Kidney (tissue), 14 donors: ENCODE measurements around the gene ANKRD63. TPM values are rescaled to one million over a fixed set of nuclear protein-coding genes. Genes with fewer than 3 reads are reported as not detected.

Source experiments
- DNase-seq, 5 donors: peaks; one replicate each; pipeline ENCODE4 v3.0.0-alpha.2; 2013 to 2020
- FAIRE-seq: peaks from 2 replicates; lab custom pipeline; 2012; peaks lifted over from hg19 to GRCh38; lab: Jason Lieb, UNC
- H3K27ac ChIP-seq, 2 donors: one replicate each; pipeline ENCODE4 v1.7.0; 2013; ENCODE audit warnings: low read depth in 2 of 2, low read length in 2 of 2, inconsistent platforms in 1 of 2
- H3K27me3 ChIP-seq: one replicate; pipeline ENCODE4 v1.7.1; 2013; ENCODE audit warnings: low read length, inconsistent platforms; ENCODE audit not compliant: control insufficient read depth, insufficient read depth
- H3K36me3 ChIP-seq, 3 donors: one replicate each; pipeline versions ENCODE4 v1.7.0 to v1.7.1; 2013; ENCODE audit warnings: low read length in 3 of 3, control low read depth in 1 of 3, inconsistent platforms in 1 of 3; ENCODE audit not compliant: insufficient read depth in 3 of 3, control insufficient read depth in 2 of 3
- H3K4me1 ChIP-seq, 3 donors: one replicate each; pipeline versions ENCODE4 v1.7.0 to v1.7.1; 2013; ENCODE audit warnings: low read length in 3 of 3, inconsistent platforms in 1 of 3, low read depth in 1 of 3; ENCODE audit not compliant: control insufficient read depth in 2 of 3, insufficient read depth in 2 of 3
- H3K4me3 ChIP-seq, 3 donors: one replicate each; pipeline versions ENCODE4 v1.7.0 to v1.8.1; 2013; ENCODE audit warnings: low read length in 3 of 3, control low read depth in 1 of 3, inconsistent platforms in 1 of 3
- H3K9ac ChIP-seq, 3 donors: one replicate each; pipeline versions ENCODE4 v1.7.0 to v1.7.1; 2013; ENCODE audit warnings: low read length in 3 of 3, control low read depth in 1 of 3, inconsistent platforms in 1 of 3
- H3K9me3 ChIP-seq, 3 donors: one replicate each; pipeline versions ENCODE4 v1.7.0 to v1.7.1; 2013; ENCODE audit warnings: low read length in 3 of 3, control low read depth in 1 of 3, inconsistent platforms in 1 of 3; ENCODE audit not compliant: control insufficient read depth in 2 of 3, insufficient read depth in 1 of 3
- intact Hi-C: fragments of 100-400 bp; cut with DNase I; formaldehyde crosslinking; loops from one replicate; pipeline ENCODE4 v1.11.1; 2022
- polyA plus RNA-seq: library from polyadenylated mRNA; stranded (reverse); fragments of 350-450 nt; fragmentation: Illumina TruSeq; extraction: RNeasy Lipid Tissue Mini Kit (QIAGEN cat#74804); gene quantifications from one replicate; pipeline ENCODE4 v1.2.3, GENCODE V29; 2014; ENCODE audit warnings: low read depth, low replicate concordance; ENCODE audit not compliant: insufficient read depth
- total RNA-seq: library from RNA; stranded (reverse); fragmentation: NEBNext Ultra II Directional; extraction: Animal tissue kit (Norgen Biotek cat#: 25700); gene quantifications from one replicate; pipeline ENCODE4 v1.2.1, GENCODE V29; 2021
- TF ChIP-seq, protein P1 (sequence below): IDR thresholded peaks from 3 replicates; pipeline ENCODE4 v1.5.1; 2012; ENCODE audit warnings: mild to moderate bottlenecking, moderate library complexity, borderline replicate concordance; ENCODE audit not compliant: insufficient read depth; ENCODE audit errors: extremely low read depth
- donor health status: control.
- donor health status: control.
- donor health status: control.
- donor health status: control.
- donor health status: control.
- donor health status: DM: yes; HTN: yes; CAD: no.
- donor health status: Normal renal cell carcinoma (clear cell type).

The ANKRD63 gene
- total and polyA plus RNA-seq, 2 donors from 2014 or later: not detected

DNA sequence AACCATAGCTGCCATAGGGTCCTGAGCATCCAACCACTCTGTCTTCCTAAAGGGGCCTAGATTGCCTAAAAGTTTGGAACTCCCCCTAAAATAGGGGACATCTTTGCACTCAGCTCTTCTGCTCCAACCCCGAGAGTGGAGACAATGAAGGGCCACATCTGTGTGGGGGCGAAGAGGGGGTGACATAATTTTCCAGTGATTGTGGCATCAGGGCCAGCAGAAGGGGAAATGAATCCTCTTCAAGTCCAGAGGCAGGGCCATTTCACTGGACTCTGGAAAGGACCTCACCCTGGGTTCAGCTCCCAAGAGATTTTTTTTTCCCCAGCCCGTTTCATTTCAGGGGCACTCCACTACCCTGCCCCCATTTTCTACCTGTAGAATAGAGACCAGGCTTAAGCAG, 4.6 kb upstream of the ANKRD63 start:
- FAIRE-seq (no peak), DNase-seq (no peak)
- Histone ChIP-seq H3K4me3 (no peak overlapping the region), H3K4me1 (peaks cover 0 to 12% (median 10%) of the 10 kb centered on the region in 3 donors), H3K27me3 (peaks cover 9% of the 10 kb centered on the region), H3K27ac (no peak overlapping the region), H3K9me3 (no peaks in the 10 kb centered on the region), H3K36me3 (no peaks in the 10 kb centered on the region), H3K9ac (no peak overlapping the region)
- intact Hi-C loops: no loop called here
- TF ChIP-seq, protein P1, sequence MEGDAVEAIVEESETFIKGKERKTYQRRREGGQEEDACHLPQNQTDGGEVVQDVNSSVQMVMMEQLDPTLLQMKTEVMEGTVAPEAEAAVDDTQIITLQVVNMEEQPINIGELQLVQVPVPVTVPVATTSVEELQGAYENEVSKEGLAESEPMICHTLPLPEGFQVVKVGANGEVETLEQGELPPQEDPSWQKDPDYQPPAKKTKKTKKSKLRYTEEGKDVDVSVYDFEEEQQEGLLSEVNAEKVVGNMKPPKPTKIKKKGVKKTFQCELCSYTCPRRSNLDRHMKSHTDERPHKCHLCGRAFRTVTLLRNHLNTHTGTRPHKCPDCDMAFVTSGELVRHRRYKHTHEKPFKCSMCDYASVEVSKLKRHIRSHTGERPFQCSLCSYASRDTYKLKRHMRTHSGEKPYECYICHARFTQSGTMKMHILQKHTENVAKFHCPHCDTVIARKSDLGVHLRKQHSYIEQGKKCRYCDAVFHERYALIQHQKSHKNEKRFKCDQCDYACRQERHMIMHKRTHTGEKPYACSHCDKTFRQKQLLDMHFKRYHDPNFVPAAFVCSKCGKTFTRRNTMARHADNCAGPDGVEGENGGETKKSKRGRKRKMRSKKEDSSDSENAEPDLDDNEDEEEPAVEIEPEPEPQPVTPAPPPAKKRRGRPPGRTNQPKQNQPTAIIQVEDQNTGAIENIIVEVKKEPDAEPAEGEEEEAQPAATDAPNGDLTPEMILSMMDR: no peak

GRCh38 chr15:40286794-40287193, 3.9 kb upstream of the ANKRD63 start:
- no peak for DNase-seq
- Histone ChIP-seq H3K4me1 (peaks cover 0 to 18% (median 10%) of the 10 kb centered on the region in 3 donors), H3K27me3 (peaks cover 9% of the 10 kb centered on the region), H3K9me3 (no peaks in the 10 kb centered on the region), H3K9ac (no peak overlapping the region), H3K27ac (no peak overlapping the region), H3K4me3 (no peak overlapping the region), H3K36me3 (no peaks in the 10 kb centered on the region)
- TF ChIP-seq, protein P1: no peak
- no peak for FAIRE-seq
- intact Hi-C loops: no loop called here

- intact Hi-C loops: no loop called here
- Histone ChIP-seq H3K4me1 (peaks cover 0 to 17% (median 10%) of the 10 kb centered on the region in 3 donors), H3K9ac (no peak overlapping the region), H3K36me3 (no peaks in the 10 kb centered on the region), H3K27ac (no peak overlapping the region), H3K27me3 (peaks cover 11% of the 10 kb centered on the region), H3K9me3 (no peaks in the 10 kb centered on the region), H3K4me3 (no peak overlapping the region)
- DNase-seq (no peak), FAIRE-seq (no peak)
- TF ChIP-seq, protein P1: no peak
Measured at GRCh38 chr15:40286061-40286532, 3.2 kb upstream of the ANKRD63 start.

GRCh38 chr15:40285554-40286011, 2.7 kb upstream of the ANKRD63 start:
- H3K36me3 ChIP-seq: no peaks in the 10 kb centered on the region
- FAIRE-seq (no peak), DNase-seq (no peak)
- no peaks in the 10 kb centered on the region for H3K9me3 ChIP-seq
- no peak overlapping the region for H3K4me3 ChIP-seq
- intact Hi-C loops: no loop called here
- peaks cover 0 to 14% (median 10%) of the 10 kb centered on the region in 3 donors for H3K4me1 ChIP-seq
- H3K9ac ChIP-seq: no peak overlapping the region
- TF ChIP-seq, protein P1: no peak
- peaks cover 16% of the 10 kb centered on the region for H3K27me3 ChIP-seq
- H3K27ac ChIP-seq: no peak overlapping the region
